Vagina (tissue), 2 donors: ENCODE data around the gene SREBF2.

ENCODE experiments used
- CTCF ChIP-seq, 3 experiments: fragments of 450-650 bp in 2 of 3; fragments of 200-600 bp in 1 of 3; sonication (generic) in 1 of 3; IDR thresholded peaks; one replicate each; pipeline ENCODE4 v1.5.1; 2017 to 2019; ENCODE audit warnings: antibody characterized with exemption in 3 of 3, mild to moderate bottlenecking in 2 of 3, moderate library complexity in 2 of 3
- POLR2A ChIP-seq, 2 donors: fragments of 450-650 bp; IDR thresholded peaks; one replicate each; pipeline ENCODE4 v1.6.1; 2017; ENCODE audit warnings: antibody characterized with exemption in 2 of 2, mild to moderate bottlenecking in 2 of 2, moderate library complexity in 2 of 2
- POLR2AphosphoS5 ChIP-seq, 2 donors: sonication (generic); formaldehyde crosslinking; IDR thresholded peaks; one replicate each; pipeline ENCODE4 v1.9.0; 2017; ENCODE audit warnings: antibody characterized with exemption in 2 of 2, mild to moderate bottlenecking in 2 of 2, low read depth in 1 of 2; ENCODE audit not compliant: insufficient read depth in 1 of 2

DNA sequence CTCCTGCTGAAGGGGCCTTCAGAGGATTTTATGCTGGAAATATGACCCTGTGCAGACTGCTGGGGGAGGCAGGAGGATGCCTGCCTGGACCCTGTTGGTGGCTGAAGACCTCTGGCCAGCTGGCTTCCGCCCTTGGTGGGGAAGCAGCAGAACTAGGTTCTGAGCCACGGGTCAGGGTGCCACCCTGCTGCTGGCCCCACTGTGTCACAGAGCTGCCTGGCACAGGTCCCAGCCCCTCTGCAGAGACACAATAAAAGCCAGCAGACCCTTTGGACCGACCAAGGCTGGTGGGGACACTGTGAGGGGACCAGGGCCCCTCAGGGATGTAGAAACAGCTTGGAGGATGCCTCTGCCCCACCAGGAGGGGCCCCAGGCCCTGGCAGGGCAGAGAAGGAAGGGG, 6.9 kb upstream of the SREBF2 start:
- no peak for TF ChIP-seq POLR2AphosphoS5 (IDR thresholded peaks at IDR 0.05; ENCODE audit: insufficient read depth in 1 of 2, low read depth in 1 of 2)
- TF ChIP-seq POLR2A (IDR thresholded peaks at IDR 0.05): no peak
- TF ChIP-seq CTCF (IDR thresholded peaks at IDR 0.05): no peak
